Measurements from ENCODE around the gene ZNF281.

- TF ChIP-seq CTCF (conservative IDR thresholded peaks at IDR 0.05) = no peak
- no peak for TF ChIP-seq EZH2 (IDR thresholded peaks at IDR 0.05; ENCODE audit: low read depth)
Measured at GRCh38 chr1:200429221-200429751, 19.4 kb upstream of the ZNF281 start.

Data from PC-9 (cell line).